Body of pancreas (tissue), 4 donors: ENCODE results near the gene KIAA2012. TPM values are rescaled to one million over a fixed set of nuclear protein-coding genes. Genes with fewer than 3 reads are reported as not detected.

Experiments
- ATAC-seq: fragments of 150-250 bp; one replicate; pipeline ENCODE4 v1.9.1; 2016
- DNase-seq, 4 donors: peaks; one replicate each; pipeline ENCODE4 v3.0.0-alpha.2; 2019
- H3K27ac ChIP-seq, 4 donors: fragments of 200-600 bp; sonication (generic); 1 replicate in 3 of 4; 2 replicates in 1 of 4; pipeline versions ENCODE4 v1.5.1 to v1.6.1; 2016 to 2019; ENCODE audit warnings: mild to moderate bottlenecking in 1 of 4, mixed read lengths in 1 of 4, moderate library complexity in 1 of 4
- H3K27me3 ChIP-seq, 2 donors: fragments of 200-600 bp; sonication (generic); one replicate each; pipeline ENCODE4 v1.6.0; 2016; ENCODE audit warnings: mild to moderate bottlenecking in 1 of 2
- H3K36me3 ChIP-seq, 2 donors: fragments of 200-600 bp; sonication (generic); replicated peaks in 1 of 2; 2 replicates each; pipeline ENCODE4 v1.5.1; 2016; ENCODE audit warnings: low read depth in 2 of 2; ENCODE audit not compliant: insufficient read depth in 1 of 2
- H3K4me1 ChIP-seq: fragments of 200-600 bp; sonication (generic); one replicate; pipeline ENCODE4 v1.6.0; 2016
- H3K4me3 ChIP-seq, 2 donors: fragments of 200-600 bp; sonication (generic); 1 replicate in 1 of 2; 2 replicates in 1 of 2; pipeline ENCODE4 v1.5.1; 2016 to 2019
- H3K9me3 ChIP-seq, 3 donors: fragments of 200-600 bp; sonication (generic); 1 replicate in 2 of 3; 2 replicates in 1 of 3; pipeline ENCODE4 v1.5.1; 2016
- POLR2A ChIP-seq, 3 donors: fragments of 450-650 bp; IDR thresholded peaks; one replicate each; pipeline ENCODE4 v1.6.1; 2016; ENCODE audit warnings: antibody characterized with exemption in 3 of 3, mild to moderate bottlenecking in 2 of 3
- WGBS, 2 donors: methylation state at CpG; one replicate each; pipeline ENCODE4 v1.1.5; 2017; 5-methylcytosine and 5-hydroxymethylcytosine counted together
- intact Hi-C: fragments of 100-400 bp; cut with DNase I; formaldehyde crosslinking; loops from one replicate; pipeline ENCODE4 v1.15.1; 2023
- total RNA-seq, 2 donors: library from RNA; depleted of rRNA; stranded (reverse); fragments of >200 nt; gene quantifications; one replicate each; pipeline ENCODE4 v1.1.0, GENCODE V29; 2016
- TF ChIP-seq, protein P1 (sequence below), 7 experiments: fragments of 450-650 bp in 4 of 7; fragments of 200-600 bp in 3 of 7; sonication (generic) in 3 of 7; IDR thresholded peaks; one replicate each; pipeline ENCODE4 v1.5.1; 2016 to 2019; ENCODE audit warnings: antibody characterized with exemption in 7 of 7

Gene KIAA2012
- total RNA-seq, 2 donors from 2014 or later: not detected

DNA sequence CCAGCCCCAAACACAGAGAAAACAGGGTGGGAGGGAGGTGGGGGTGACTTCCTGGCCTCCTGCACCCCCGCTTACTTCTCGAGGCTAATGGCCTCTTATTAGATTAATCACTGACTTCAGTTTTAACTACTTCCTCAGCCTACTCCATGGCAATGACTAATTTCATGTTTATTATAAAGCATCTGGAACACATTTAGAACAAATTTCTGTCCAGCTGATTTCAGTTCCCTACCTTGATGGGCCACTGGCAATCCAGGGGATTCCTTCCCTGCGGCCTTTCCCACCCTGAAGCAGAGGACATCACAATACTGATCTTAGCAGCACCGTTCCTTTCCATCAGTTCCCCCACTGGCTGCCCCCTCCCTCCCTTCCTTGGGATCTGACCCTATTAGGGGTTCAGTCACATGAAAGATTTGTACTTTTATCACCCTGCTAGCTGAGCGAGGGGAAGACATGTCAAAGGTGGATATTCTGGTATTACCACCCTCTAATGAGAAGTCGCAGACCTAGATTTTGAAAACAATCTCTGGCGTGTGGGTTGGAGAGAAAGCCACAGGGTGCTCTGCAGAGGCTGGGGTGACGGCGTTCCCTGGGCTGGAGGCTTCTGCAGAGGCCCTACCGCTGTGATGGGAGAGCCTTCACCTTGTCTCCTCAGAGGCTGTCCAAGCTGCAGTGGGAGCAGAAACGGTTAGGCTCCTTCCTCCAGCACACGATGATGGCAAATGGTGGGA lies 67.6 kb downstream of the KIAA2012 start:
- no peak overlapping the region for H3K27ac ChIP-seq
- no peaks in the 10 kb centered on the region for H3K36me3 ChIP-seq
- 43 to 75% methylated on average over 10 to 12 of the region's 12 CpGs for WGBS, 2 donors
- intact Hi-C loops: no loop called here
- H3K9me3 ChIP-seq: no peaks in the 10 kb centered on the region
- TF ChIP-seq POLR2A (IDR thresholded peaks at IDR 0.05): no peak
- TF ChIP-seq, protein P1, sequence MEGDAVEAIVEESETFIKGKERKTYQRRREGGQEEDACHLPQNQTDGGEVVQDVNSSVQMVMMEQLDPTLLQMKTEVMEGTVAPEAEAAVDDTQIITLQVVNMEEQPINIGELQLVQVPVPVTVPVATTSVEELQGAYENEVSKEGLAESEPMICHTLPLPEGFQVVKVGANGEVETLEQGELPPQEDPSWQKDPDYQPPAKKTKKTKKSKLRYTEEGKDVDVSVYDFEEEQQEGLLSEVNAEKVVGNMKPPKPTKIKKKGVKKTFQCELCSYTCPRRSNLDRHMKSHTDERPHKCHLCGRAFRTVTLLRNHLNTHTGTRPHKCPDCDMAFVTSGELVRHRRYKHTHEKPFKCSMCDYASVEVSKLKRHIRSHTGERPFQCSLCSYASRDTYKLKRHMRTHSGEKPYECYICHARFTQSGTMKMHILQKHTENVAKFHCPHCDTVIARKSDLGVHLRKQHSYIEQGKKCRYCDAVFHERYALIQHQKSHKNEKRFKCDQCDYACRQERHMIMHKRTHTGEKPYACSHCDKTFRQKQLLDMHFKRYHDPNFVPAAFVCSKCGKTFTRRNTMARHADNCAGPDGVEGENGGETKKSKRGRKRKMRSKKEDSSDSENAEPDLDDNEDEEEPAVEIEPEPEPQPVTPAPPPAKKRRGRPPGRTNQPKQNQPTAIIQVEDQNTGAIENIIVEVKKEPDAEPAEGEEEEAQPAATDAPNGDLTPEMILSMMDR (IDR thresholded peaks at IDR 0.05): no peak
- ATAC-seq: no peak
- no peak for DNase-seq
- H3K27me3 ChIP-seq: no peaks in the 10 kb centered on the region
- H3K4me3 ChIP-seq: no peak overlapping the region
- H3K4me1 ChIP-seq: no peaks in the 10 kb centered on the region

DNA sequence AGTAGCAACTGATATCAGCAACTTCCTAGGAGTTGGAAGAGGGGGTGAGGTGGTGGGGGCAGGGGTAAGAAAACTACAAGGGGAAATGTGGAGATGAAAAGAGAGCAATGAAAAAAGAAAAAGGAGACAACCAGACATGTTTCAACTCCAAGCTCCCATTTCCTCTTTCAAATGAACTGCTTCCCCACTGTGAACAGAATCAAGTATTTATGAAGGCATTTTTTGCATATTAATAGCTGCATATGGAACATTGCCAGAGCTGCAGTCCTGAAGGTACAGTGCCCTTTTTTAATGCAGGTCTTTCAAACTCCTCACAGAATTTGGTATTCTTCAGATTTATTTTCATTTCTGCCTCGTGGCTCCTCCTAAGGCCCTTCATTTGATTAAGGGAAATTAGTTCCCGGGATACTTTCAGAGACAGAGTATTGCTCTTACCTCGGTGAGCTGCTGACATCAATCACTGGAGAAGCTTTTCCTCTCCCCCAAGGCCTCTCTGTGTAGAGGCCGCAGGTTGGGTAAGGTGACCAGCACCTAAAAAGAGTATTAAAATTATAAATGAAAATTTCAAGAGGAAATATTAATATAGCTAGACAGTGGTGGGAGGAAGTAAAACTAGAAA lies 68.4 kb downstream of the KIAA2012 start:
- Histone ChIP-seq H3K4me1 (no peaks in the 10 kb centered on the region), H3K27ac (no peak overlapping the region), H3K9me3 (no peaks in the 10 kb centered on the region), H3K27me3 (no peaks in the 10 kb centered on the region), H3K4me3 (no peak overlapping the region), H3K36me3 (no peaks in the 10 kb centered on the region)
- ATAC-seq: no peak
- TF ChIP-seq, protein P1 (IDR thresholded peaks at IDR 0.05): no peak
- no peak for TF ChIP-seq POLR2A (IDR thresholded peaks at IDR 0.05)
- no peak for DNase-seq
- WGBS, 2 donors: 45 to 50% methylated on average over 4 of the region's 4 CpGs
- intact Hi-C loops: no loop called here

GRCh38 chr2:202142540-202142939 lies 69.5 kb downstream of the KIAA2012 start:
- ATAC-seq: no peak
- TF ChIP-seq POLR2A (IDR thresholded peaks at IDR 0.05): no peak
- TF ChIP-seq, protein P1 (IDR thresholded peaks at IDR 0.05): no peak
- DNase-seq: no peak
- Histone ChIP-seq H3K9me3 (no peaks in the 10 kb centered on the region), H3K27me3 (no peaks in the 10 kb centered on the region), H3K27ac (no peak overlapping the region), H3K4me1 (no peaks in the 10 kb centered on the region), H3K36me3 (no peaks in the 10 kb centered on the region), H3K4me3 (no peak overlapping the region)
- 79 to 88% methylated on average over 1 of the region's 1 CpG for WGBS, 2 donors
- intact Hi-C loops: no loop called here

- Histone ChIP-seq H3K27ac (no peak overlapping the region), H3K9me3 (no peaks in the 10 kb centered on the region), H3K4me1 (no peaks in the 10 kb centered on the region), H3K36me3 (no peaks in the 10 kb centered on the region), H3K27me3 (no peaks in the 10 kb centered on the region), H3K4me3 (no peak overlapping the region)
- intact Hi-C loops: no loop called here
- no peak for ATAC-seq
- TF ChIP-seq, protein P1 (IDR thresholded peaks at IDR 0.05): no peak
- no peak for TF ChIP-seq POLR2A (IDR thresholded peaks at IDR 0.05)
- peak in 1 of 4 donors; percentile 14 for DNase-seq
- WGBS, 2 donors: 53 to 56% methylated on average over 4 of the region's 4 CpGs
These were observed 74.7 kb downstream of the KIAA2012 start for GRCh38 chr2:202147775-202148174.
